Stimulated activated naive B cell treated with anti-CD40 and anti-IgM and Interleukin-4, amounts not matched to agents 10 μg/mL and 1 μg/mL and 100 μg/mL, for 72 hours (primary cell): Measurements from ENCODE around the gene ERI3.

ENCODE experiments used
- ATAC-seq, 2 donors: fragments of 150-1000 bp; cut with Tn5 transposase; replicated peaks; 2 replicates each; pipeline ENCODE4 v1.10.0; 2021; ENCODE audit warnings: moderate library complexity in 1 of 2
- DNase-seq: peaks from one replicate; pipeline ENCODE4 v3.0.0; 2021
- H3K27ac Mint-ChIP-seq: one replicate; pipeline ENCODE4 v1.8.0; 2022; ENCODE audit warnings: mild to moderate bottlenecking, mixed read lengths
- H3K27me3 Mint-ChIP-seq, 2 donors: one replicate each; pipeline ENCODE4 v1.8.0; 2022; ENCODE audit warnings: mixed read lengths in 2 of 2
- H3K36me3 Mint-ChIP-seq, 2 donors: one replicate each; pipeline ENCODE4 v1.8.0; 2022; ENCODE audit warnings: mixed read lengths in 2 of 2, mild to moderate bottlenecking in 1 of 2
- H3K4me1 Mint-ChIP-seq, 2 donors: one replicate each; pipeline ENCODE4 v1.8.0; 2022; ENCODE audit warnings: mixed read lengths in 2 of 2, mild to moderate bottlenecking in 1 of 2
- H3K4me3 Mint-ChIP-seq, 2 donors: one replicate each; pipeline ENCODE4 v1.8.0; 2022; ENCODE audit warnings: mild to moderate bottlenecking in 2 of 2, mixed read lengths in 2 of 2, moderate library complexity in 1 of 2
- H3K9me3 Mint-ChIP-seq, 2 donors: one replicate each; pipeline ENCODE4 v1.8.0; 2022; ENCODE audit warnings: mixed read lengths in 2 of 2, mild to moderate bottlenecking in 1 of 2

ERI3 gene

DNA sequence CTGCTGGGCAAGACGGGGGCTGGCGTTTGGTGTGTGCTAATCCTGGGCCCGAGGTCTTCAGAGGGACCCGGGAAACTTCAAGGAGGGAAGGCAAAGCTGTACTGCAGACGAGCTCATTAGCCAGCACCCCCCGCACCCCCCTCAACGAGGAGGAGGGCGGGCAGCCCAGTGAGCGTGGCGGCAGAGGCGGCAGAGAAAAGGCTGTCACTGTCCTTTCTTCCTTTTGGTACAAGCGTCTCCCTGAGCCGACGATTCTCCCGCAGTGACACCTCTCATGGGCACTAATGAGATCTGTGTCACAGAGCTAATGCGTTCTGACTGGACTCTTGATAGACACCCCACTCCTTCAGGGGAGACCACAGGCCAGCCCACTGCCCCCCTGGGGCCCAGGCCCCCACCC lies 112.3 kb downstream of the ERI3 start:
- ATAC-seq (no peak), DNase-seq (no peak)
- H3K27me3 Mint-ChIP-seq: no peaks in the 10 kb centered on the region
- H3K9me3 Mint-ChIP-seq: no peaks in the 10 kb centered on the region
- no peak overlapping the region for H3K27ac Mint-ChIP-seq
- H3K4me3 Mint-ChIP-seq: no peak overlapping the region
- peaks cover 34 to 55% of the 10 kb centered on the region in 2 donors for H3K36me3 Mint-ChIP-seq
- peaks cover 15 to 30% of the 10 kb centered on the region in 2 donors for H3K4me1 Mint-ChIP-seq

DNA sequence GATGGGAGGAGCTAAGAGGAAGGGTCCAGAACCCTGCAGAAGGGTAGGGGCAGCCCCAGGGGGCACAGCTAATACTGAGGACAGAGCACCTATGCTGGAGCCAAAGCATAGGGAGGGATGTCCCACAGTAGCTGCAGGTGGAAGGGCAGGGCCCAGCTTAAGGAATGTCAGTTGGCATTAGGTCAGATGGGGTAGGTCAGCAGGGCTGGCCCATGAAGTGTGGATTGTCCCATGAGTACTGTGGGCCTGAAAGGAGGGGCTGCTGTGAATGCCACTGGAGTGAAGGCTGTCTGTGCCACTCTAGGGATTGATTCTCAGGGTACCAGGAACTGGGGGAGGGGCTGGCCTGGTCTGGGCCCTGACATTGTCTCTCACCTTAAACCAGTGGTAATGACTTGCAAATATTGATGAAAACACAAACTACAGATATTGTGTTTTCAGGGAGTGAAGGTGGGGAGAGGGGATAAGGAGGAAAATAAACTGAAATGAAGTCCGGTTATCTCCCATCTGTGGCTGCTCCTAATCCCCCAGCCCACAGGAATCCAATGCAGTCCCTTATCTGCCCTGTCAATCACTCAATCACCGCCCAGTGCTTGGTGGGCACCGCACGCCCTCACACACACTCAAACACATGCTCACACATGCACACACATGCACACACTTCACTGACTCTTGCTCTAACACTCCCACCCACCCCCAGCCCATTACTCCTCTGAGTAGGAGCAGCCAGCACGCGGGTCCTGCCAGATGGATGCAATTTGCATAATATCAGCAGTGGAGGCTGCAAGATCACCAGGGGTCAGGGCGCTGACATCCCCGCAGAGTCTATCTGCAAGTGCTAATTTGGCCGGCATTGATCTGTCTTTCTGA lies 114.0 kb downstream of the ERI3 start:
- Mint-ChIP-seq H3K9me3 (no peaks in the 10 kb centered on the region), H3K36me3 (peaks cover 27 to 47% of the 10 kb centered on the region in 2 donors), H3K27me3 (no peaks in the 10 kb centered on the region), H3K4me3 (no peak overlapping the region), H3K4me1 (peaks cover 13 to 30% of the 10 kb centered on the region in 2 donors), H3K27ac (no peak overlapping the region)
- DNase-seq (no peak), ATAC-seq (no peak)

DNA sequence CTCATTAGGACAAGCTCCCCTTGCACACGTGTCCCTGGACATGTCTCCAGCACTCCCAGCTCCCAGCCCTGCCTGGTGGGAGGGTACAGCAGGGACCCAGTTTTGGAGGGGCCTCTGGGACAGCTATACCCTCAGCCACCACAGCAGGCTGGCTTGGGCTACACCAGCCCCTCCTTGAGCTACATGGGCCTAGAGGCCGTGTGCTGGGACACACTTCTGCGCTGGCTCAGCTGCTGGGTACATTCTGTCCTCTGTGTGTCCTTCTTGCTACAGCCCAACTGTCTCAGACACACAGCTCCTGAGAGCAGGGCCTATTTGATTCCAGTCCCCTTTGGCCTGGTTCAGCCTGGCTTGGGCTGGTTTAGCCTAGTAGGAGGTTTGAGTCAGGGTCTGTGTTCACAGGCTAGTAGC lies 115.1 kb downstream of the ERI3 start:
- no peak overlapping the region for H3K4me3 Mint-ChIP-seq
- no peaks in the 10 kb centered on the region for H3K27me3 Mint-ChIP-seq
- H3K9me3 Mint-ChIP-seq: no peaks in the 10 kb centered on the region
- no peak for DNase-seq
- peaks cover 27 to 46% of the 10 kb centered on the region in 2 donors for H3K36me3 Mint-ChIP-seq
- no peak for ATAC-seq
- peaks cover 13 to 30% of the 10 kb centered on the region in 2 donors for H3K4me1 Mint-ChIP-seq
- no peak overlapping the region for H3K27ac Mint-ChIP-seq

DNA sequence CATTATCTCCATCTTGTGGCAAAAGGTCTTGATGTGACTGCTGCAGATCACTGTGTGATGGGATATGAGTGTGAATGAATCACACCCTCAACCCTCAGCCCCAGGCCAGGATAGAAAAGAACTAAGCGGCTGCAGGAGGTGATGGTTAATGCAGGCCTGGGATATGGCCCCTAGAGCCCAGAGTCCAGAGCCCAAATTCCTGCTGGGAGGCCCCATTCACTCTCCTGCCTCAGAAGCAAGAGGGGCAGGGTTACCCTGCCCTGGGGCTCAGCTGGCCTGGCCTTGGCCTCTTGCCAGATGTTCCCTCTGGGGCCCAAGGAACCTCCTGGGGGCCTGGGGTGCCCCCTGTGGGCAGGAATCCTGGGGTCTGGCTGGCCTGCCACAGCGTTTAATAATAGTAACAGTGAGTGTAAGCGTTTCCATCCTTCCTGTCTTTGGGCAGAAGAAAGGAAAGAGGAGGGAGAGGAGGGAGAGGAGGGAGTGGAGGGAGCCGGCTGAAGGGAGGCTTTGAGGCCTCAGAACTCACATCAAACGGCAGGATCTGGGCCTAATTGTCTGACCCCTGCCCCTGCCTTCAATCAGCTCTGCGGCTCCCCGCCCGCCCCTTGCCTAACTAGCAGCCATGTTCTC lies 115.6 kb downstream of the ERI3 start:
- ATAC-seq: no peak
- no peak overlapping the region for H3K27ac Mint-ChIP-seq

DNA sequence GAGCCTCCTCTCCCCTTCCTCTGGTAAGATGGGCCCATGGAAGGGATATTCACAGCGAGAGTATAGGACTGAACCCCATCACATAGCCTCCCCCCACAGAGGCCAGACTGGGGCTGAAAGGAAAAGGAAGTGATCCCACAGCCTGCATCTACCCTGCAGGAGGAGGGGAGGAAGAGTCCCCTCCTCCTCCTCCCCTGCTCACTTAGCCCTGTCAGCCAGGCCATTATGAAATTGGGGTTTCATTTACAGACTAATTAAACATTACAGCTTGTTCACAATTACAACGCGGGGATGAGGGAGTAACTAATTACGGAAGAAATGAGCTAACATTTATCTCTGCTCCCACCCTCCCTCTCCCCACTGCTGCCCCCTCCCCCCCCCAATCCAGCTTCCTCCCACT lies 116.4 kb downstream of the ERI3 start:
- Mint-ChIP-seq H3K9me3 (no peaks in the 10 kb centered on the region), H3K4me3 (no peak overlapping the region), H3K4me1 (peaks cover 13 to 30% of the 10 kb centered on the region in 2 donors), H3K27me3 (no peaks in the 10 kb centered on the region), H3K36me3 (peaks cover 23 to 41% of the 10 kb centered on the region in 2 donors), H3K27ac (no peak overlapping the region)
- no peak for DNase-seq
- no peak for ATAC-seq

More for the DNA sequence above, 115.6 kb downstream of the ERI3 start:
- Mint-ChIP-seq H3K9me3 (no peaks in the 10 kb centered on the region), H3K36me3 (peaks cover 26 to 41% of the 10 kb centered on the region in 2 donors), H3K4me3 (no peak overlapping the region), H3K4me1 (peaks cover 13 to 30% of the 10 kb centered on the region in 2 donors), H3K27me3 (no peaks in the 10 kb centered on the region)
- no peak for DNase-seq

DNA sequence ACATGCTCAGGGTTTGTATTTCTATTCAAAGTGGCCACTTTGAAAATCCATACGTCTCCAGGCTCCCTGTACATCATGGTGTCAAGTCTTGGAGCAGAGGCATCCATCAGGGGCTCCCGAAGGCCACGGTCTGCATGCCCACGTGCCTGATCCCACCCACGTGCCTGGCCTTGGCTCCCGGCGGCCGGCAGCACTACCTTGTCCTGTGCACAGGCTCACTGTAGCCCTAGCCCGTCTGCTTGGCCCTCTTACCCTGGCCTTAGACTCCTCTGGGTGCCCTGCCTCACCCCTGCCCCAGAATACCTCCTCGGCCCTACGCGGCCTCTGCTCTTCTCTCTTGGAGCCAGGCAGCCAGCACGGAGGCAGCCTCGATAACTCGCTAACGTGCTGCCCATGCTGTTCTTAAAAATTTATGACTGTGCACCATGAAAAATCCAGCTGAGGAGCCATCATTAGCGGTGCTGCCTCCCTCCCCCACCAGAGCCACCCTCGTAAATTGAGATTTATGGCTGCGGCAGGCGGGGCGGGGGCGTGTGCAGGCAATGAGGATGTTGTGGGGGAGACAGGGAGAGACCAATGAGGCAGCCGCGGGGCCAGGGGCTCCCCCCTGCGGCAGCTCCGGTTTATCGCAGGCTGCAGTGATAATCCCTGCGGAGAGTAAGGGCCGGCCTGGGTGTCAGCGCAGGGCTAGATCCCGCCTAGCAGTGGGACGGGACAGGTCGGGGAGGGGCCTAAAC lies 117.2 kb downstream of the ERI3 start:
- no peak overlapping the region for H3K27ac Mint-ChIP-seq
- ATAC-seq: peak; percentile 92 to 93
- no peaks in the 10 kb centered on the region for H3K27me3 Mint-ChIP-seq
- H3K36me3 Mint-ChIP-seq: peaks cover 28 to 43% of the 10 kb centered on the region in 2 donors
- no peaks in the 10 kb centered on the region for H3K9me3 Mint-ChIP-seq
- peak; percentile 37 for DNase-seq
- H3K4me3 Mint-ChIP-seq: peak overlapping the region in 1 of 2 donors; percentile 33
- H3K4me1 Mint-ChIP-seq: peaks cover 13 to 30% of the 10 kb centered on the region in 2 donors

DNA sequence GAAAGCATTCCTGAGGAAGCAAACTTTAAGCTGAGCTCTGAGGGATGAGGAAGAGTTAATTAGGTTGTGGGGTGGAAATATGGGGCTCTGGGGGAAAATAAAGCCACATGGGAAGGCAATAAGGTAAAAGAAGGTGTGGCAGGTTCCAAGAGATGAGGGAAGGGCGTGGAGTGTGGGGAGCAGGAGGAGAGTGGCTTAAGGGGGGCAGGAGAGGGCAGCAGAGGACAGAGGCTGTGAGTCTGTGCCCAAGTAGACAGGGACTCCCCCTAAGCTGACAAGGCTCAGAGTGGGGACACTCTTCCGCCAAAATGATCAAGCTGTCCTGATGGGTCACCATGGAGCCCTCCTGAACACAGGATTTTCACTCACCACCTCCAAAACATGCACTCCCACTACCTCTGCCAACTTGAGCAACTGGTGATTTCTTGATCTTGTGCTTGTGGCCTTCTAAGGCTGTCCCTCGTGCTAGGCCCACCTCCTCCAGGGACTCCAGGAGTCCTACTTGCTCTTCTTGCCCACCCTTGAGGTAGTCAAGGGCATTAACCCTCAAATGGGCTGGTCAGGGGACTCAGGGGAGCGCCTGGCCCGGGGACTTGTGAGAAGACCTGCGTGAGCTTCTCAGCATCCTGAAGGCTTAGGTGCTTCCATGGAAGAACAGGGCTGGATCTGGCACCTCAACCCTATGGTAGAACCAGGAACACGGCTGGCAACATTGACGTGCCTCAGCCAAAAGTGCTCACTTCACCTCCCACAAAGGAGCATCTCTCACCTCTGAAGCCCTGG lies 118.4 kb downstream of the ERI3 start:
- Mint-ChIP-seq H3K27me3 (no peaks in the 10 kb centered on the region), H3K4me1 (peaks cover 13 to 30% of the 10 kb centered on the region in 2 donors), H3K9me3 (no peaks in the 10 kb centered on the region), H3K4me3 (no peak overlapping the region), H3K36me3 (peaks cover 25 to 39% of the 10 kb centered on the region in 2 donors), H3K27ac (no peak overlapping the region)
- no peak for DNase-seq
- ATAC-seq: no peak

DNA sequence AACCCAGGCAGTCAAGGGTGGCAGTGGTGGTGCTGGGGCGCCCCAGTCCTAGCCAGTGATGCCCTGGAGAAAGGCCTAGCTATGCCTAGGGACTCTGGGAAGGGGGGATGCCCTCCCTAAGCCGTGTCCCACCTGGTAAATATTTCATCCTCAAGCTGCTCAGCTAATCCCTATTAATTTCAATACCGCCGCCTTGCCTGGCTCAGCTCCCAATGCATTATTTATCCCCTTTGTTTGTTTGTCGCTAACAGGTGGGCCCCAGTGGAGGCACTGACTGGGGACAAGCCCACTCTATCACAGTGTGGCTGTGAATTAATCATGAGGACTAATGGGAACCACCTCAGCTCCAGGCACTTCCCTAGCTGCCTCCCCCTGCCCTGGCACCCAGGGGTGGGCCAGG lies 119.2 kb downstream of the ERI3 start:
- Mint-ChIP-seq H3K4me3 (no peak overlapping the region), H3K4me1 (peaks cover 13 to 27% of the 10 kb centered on the region in 2 donors), H3K27ac (no peak overlapping the region), H3K36me3 (peaks cover 23 to 34% of the 10 kb centered on the region in 2 donors), H3K27me3 (no peaks in the 10 kb centered on the region), H3K9me3 (no peaks in the 10 kb centered on the region)
- no peak for DNase-seq
- ATAC-seq: no peak

DNA sequence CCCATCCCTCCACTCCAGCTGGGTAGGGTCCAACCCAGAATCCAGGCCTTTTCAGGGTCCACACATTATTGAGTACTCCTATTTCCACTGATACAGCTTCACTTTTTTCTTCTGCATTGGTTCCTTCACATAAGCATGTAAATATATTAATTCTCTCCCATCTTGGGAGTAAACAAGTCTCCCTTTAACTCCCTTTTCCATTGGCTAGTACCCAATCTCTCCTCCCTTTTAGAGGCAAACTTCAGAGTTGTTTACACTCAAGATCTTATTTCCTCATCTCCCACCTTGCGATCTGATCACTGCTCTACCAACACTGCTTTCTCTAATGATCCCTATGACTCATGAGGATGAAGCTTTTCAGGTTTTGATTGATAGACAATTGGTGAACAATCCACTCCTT lies 121.5 kb downstream of the ERI3 start:
- H3K36me3 Mint-ChIP-seq: peaks cover 19 to 34% of the 10 kb centered on the region in 2 donors
- DNase-seq (no peak), ATAC-seq (no peak)
- no peak overlapping the region for H3K27ac Mint-ChIP-seq
- peaks cover 7 to 9% of the 10 kb centered on the region in 2 donors for H3K4me1 Mint-ChIP-seq
- H3K4me3 Mint-ChIP-seq: no peak overlapping the region
- H3K9me3 Mint-ChIP-seq: no peaks in the 10 kb centered on the region
- H3K27me3 Mint-ChIP-seq: no peaks in the 10 kb centered on the region

DNA sequence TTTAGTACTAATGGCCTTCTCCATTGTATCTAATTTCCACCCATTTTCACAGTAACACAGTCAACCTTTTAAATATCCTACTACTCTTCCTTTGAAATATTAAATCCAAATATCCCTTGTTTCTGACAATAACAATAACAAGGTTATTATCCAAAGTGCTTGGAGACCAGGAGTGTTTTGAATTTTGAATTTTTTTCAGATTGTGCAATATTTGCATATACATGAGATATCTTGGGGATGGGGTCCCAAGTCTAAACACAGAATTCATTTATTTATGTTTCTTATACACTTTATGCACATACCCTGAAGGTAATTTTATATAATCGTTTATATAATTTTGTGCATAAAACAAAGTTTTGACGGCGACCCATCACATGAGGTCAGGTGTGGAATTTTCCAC lies 124.3 kb downstream of the ERI3 start:
- Mint-ChIP-seq H3K27ac (no peak overlapping the region), H3K4me1 (no peaks in the 10 kb centered on the region), H3K36me3 (peaks cover 13 to 27% of the 10 kb centered on the region in 2 donors), H3K4me3 (no peak overlapping the region), H3K9me3 (no peaks in the 10 kb centered on the region), H3K27me3 (no peaks in the 10 kb centered on the region)
- ATAC-seq: no peak
- DNase-seq: no peak

DNA sequence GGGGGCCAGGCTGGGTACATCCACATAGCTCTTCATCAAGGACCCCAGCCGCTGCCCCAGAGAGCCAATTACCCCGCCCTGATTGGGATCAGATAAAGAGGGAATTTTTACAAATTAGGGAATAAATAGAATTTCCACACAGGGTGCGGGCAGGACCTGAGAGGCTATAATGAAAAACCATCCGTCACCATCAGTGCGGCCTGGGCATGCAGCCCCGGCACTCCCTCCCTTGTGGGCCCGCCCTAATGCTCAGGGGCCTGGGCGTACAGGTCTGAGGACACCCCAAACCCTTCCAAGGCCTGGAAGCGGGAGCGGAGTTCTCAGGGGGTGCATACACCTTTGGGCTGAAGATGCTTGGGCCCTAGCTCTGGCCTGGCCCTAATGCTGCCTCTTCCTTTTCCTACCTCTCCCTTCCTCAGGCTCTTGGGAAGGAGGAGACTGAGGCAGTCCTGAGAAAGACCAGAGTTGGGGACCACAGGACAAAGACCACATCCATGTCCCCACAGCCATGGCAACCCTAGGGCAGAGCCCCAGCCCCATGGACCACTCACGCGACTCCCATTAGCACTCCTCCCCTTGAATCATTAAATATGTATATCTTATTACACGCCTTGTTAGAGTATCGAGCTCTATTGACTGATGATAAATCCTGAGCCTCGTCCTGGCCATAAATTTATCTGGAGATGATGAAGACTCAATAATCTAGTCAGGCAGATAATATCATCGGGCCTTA lies 125.5 kb downstream of the ERI3 start:
- peaks cover 13 to 21% of the 10 kb centered on the region in 2 donors for H3K36me3 Mint-ChIP-seq
- H3K4me1 Mint-ChIP-seq: no peaks in the 10 kb centered on the region

DNA sequence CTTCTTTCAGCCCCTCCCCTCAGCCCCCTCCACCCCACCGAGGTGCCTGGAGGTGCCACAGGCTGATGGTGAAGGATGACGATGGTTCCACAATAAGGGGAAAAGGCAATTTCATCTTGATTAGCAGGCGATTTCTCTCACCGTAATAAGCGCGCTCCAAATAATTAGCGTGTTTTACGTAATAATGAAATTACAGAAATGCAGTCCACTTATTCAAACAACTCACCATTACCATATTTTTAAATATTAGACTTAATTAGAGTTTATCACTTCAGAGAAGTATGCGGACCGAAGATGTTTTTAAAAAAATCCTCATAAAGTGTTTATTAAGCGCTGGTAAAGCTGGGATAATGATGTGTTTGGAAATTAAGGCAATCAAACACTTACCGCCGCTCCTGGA lies 126.8 kb downstream of the ERI3 start:
- H3K27ac Mint-ChIP-seq: no peak overlapping the region
- no peaks in the 10 kb centered on the region for H3K9me3 Mint-ChIP-seq
- peaks cover 6 to 10% of the 10 kb centered on the region in 2 donors for H3K4me1 Mint-ChIP-seq
- H3K27me3 Mint-ChIP-seq: no peaks in the 10 kb centered on the region
- ATAC-seq: no peak
- H3K36me3 Mint-ChIP-seq: peaks cover 6 to 14% of the 10 kb centered on the region in 2 donors
- DNase-seq: no peak
- H3K4me3 Mint-ChIP-seq: no peak overlapping the region

More for the DNA sequence above, 125.5 kb downstream of the ERI3 start:
- H3K27ac Mint-ChIP-seq: no peak overlapping the region
- H3K9me3 Mint-ChIP-seq: no peaks in the 10 kb centered on the region
- DNase-seq (no peak), ATAC-seq (no peak)
- no peaks in the 10 kb centered on the region for H3K27me3 Mint-ChIP-seq
- no peak overlapping the region for H3K4me3 Mint-ChIP-seq

DNA sequence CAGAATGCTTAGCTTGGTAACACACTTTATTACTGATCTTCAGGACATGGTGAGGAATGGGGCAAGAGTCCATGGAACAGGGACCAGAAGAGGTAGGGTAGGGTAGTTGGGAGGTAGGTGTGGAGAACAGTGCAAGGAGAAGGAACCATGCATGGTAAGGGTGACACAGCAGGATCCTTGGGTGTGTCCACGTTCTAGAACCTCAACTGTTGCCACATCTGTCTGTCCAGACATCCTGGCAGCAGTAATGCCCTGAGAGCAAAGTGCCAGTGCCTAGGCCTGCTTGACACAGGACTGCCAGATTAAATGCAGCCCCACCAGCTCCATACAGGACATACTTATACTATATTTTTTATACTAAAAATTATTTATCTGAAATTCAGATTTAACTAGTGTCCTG lies 127.8 kb downstream of the ERI3 start:
- H3K27me3 Mint-ChIP-seq: no peaks in the 10 kb centered on the region
- H3K36me3 Mint-ChIP-seq: peaks cover 3 to 10% of the 10 kb centered on the region in 2 donors
- peaks cover 10 to 19% of the 10 kb centered on the region in 2 donors for H3K4me1 Mint-ChIP-seq
- DNase-seq (no peak), ATAC-seq (no peak)
- H3K9me3 Mint-ChIP-seq: no peaks in the 10 kb centered on the region
- no peak overlapping the region for H3K27ac Mint-ChIP-seq
- no peak overlapping the region for H3K4me3 Mint-ChIP-seq
